GM18520 (cell line): ENCODE results near the gene LMX1B.

Source experiments
- ATAC-seq: cut with Tn5 transposase; IDR thresholded peaks from one replicate; pipeline ENCODE4 v1.9.1; 2021; ENCODE audit not compliant: unreplicated experiment

Gene LMX1B

DNA sequence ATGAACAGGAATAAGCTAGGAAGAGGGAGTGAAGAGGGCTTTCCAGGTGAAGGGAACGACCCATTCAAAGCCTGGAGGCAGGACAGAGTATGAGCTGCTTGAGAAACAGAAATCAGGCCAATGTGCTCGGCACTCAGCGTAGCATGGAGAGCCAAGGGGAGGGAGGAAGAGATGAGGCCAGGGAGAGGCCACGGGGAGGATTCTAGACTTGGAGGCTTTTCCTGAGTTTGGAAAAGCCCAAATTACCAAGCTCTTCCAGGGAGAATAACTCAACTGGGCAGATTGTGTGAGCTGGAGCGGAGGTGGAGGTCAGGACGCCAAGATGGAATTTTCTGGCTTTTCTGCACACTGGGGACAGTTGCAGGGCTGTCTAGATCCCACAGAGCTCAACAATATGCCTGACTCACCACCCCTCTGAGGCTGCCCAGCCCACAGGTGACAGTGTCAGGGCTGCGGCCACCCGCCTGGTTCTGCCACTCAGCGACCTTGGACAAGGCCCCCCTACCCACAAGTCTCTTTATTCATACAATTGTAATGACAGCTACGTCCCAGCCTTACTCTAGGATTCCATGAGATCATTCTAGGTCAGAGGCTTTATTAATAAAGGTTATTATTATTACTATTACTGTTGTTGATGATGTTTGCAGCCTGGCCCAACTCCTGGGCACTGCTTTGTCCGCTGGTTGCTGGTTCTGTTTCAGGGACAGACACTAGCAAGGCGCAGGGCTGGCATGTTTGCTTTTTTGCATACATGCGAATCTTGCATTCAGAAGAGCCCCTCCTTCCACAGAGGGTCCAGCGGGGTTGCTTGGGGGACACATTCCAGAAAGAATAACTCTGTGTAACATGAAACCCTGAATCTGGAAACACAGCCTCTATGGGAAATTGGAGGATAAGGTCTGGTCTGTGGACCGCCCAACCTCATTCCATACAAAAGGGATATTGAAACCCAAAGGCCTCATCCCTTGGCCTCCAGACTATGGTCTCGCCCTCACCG, 9.4 kb upstream of the LMX1B start:
- no peak for ATAC-seq

DNA sequence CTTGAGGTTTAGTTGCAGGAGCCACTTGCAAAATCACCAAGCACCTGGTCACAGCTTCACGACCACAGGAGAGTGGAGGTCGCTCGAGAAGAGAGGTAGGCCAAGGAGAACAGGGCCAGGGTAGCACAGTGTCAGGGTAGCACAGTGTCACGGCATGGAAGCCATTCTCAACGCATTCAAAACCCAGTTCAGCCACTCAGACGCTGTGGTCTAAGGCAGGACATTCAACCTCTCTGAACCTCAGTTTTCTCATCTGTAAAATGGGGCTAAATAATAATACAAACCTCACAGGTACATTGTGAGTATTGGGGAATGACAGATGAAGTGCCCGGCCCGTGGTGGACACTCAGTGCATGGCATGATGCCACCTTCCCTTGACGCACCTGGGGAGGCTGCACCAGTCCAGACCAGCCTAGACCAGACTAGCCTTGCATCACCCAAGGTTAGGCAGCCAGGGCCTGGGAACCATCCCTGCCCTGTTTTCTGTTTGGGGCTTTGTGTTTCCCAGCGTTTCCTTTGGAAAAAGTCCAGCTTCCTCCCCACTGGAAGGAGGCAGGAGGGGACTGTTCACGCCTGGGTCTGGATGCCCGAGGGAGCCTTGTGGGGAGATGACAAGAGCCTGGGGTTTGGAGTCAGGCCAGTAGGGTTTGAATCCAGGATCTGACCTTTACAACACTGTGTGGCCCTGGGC, 7.8 kb upstream of the LMX1B start:
- ATAC-seq, result no peak

DNA sequence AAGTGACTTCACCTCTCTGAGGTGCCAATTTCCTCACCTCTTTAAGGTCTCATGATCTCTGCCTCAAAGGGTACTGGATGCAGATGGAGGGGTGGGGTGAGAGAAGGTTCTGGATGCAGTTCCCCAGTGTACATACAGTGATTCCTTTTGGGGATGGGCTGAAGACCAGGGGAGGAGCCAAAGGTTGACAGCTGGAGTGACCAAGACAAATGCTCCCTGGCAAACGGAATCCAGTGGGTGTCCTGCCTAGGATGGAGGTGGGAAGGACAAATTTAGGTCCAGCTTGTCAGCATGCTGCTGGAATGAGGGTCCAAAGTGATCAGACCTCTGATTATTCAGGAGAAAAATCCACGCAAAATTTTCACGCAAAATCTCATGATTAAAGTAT, 7.3 kb upstream of the LMX1B start:
- ATAC-seq, result no peak

DNA sequence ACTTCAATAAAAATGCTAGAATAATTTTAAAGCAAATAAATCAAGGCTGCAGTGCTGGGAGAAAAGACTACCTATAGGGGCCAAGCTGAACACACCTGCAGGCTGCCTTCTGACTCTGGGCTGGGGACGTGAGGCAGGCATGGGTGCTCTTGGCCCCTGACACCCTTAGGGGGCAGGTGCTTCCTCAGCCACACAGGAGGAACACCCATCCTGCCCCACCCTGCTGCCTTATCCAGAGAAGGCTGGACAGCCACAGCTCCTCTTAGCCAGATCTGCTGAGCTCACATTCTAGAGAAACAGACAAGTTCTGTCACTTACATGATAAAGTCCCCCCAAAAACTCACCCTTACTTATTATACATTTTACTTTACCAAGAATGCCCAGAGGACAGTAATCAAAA, 6.6 kb upstream of the LMX1B start:
- no peak for ATAC-seq

DNA sequence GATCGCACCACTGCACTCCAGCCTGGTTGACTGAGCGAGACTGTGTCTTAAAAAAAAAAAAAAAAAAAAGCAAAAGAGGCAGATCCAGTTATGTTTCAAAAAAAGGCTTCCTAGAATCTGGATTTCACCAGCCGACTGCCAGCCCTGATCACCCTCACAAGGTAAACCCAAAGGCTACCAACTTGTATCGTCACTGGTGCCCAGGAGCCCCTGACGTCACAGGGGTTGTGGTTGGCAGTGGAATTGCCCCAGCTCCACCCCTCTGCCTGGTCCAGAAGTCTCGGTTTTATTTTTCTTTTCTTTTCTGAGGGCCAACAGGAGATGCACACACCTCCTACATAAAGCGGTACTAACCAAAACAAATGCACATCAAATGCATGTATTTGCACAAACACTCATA, 6.0 kb upstream of the LMX1B start:
- ATAC-seq, result no peak

DNA sequence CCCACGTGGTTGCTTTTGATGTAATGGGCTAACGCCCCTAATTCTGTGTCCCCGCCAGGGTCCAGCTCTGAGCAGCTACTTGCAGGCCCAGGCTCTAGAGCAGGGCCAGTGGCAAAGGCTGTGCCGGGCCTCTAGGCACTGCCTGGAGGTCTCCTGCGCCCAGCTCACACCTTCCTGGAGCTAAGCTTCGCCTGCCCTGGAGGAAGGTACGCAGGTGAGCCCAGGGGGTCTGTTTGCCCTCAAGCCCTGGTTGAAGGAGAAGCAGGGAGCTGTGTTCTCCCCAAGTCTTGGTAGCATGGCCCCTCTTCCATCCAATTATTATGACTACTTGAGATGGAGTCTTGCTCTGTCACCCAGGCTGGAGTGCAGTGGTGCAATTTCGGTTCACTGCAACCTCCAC, 5.2 kb upstream of the LMX1B start:
- ATAC-seq, result no peak

DNA sequence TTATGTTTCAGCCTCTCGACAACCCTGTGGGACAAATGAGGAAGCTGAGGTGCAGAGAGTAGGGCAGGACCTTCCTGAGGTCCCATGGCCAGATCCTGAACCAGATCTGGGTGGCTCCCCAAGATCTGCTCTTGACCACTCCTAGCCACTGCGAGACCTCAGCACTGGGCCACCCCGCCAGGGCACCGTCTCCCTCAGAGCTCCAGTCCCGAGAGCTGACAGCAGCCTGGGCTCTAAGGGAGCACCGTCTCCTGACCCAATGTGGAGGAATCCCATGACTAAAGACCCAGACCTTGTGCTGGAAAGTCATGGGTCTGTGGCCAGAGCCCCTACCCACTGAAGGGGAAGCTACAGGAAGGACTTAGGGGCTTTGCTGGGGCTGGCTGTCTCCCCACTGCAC, 4.5 kb upstream of the LMX1B start:
- no peak for ATAC-seq

DNA sequence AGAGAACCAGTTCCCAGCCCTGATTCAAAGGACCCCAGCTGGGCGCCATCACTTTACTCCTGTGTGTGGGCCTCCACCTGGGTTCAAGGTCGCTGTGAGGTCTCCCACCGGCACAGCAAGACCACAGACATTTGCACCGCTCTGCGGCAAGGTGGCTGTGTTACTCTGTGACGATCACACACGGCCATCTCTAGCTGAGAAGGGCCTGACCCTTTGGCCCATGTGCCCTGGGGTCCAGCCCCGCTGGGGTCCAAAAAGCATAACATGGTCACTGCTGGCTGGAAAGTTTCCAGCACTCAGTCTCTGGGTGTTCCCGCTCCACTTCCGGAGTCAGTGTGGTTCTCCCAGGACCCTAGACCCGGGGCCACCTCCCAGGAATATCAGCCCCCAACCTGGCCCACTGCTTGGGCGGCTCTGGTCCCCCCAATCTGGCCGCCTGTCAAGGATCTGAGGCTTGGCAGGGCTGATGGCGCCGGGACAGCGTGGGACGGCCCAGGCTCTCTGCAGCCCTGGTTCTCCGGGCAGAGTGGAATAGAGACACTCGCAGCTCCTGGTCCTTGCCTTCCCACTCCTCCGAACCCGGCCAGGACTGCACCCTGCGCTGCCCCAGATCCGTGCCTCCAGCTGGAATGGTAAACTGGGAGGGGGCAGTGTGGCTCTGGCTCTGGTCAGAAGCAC, 3.9 kb upstream of the LMX1B start:
- no peak for ATAC-seq

DNA sequence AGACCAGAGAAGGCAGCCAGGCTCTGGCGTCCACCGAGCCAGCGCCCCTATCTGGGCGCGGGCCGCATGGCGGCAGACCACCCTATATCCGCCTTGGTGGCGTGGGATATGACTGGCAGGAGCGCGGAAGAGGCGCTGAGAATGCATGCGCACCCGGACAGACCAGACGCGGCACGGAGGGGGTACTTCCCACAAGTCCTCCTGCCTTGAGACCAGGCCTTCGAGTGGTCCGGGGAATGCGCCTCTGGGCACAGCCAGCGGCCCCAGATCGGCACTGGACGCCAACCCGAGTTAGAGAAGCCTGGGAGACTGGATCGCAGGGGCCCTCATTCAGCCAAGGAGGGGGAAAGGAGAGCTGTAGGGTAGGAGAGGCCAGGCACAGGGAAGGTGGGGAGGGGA, 2.5 kb upstream of the LMX1B start:
- ATAC-seq, result no peak

DNA sequence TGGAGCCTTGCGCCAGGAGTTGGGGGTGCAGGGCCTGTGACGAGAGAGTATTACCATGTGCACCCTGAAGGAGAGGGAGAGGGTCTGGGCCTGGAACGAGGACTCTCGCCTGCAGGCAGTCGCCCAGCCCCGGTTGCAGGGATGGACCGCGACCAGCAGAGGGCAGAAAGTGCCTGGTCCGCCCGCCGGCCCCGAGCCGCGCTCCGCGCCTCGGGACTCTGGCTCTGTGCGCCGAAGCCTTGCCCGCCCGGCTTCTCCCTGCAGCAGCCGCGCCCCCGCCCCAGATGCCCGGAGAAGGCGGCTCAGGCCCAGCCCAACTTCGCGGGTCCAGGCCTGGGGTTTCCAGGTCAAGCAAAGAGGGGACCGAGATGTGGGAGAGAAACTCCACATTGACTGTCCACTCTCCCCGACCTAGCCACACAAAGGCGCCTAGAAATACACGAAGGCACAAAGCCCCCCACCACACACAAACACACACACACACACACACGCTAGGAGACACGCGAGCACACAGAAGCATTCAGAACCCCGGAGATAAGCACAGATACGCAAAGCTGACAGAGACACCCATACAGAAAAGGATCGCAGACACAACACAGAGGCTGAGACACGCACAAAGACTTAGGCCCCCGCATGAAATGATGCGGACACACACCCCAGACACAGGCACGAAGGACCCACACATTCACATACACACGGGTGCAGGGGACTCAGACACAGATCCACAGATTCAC, 2.0 kb upstream of the LMX1B start:
- no peak for ATAC-seq

DNA sequence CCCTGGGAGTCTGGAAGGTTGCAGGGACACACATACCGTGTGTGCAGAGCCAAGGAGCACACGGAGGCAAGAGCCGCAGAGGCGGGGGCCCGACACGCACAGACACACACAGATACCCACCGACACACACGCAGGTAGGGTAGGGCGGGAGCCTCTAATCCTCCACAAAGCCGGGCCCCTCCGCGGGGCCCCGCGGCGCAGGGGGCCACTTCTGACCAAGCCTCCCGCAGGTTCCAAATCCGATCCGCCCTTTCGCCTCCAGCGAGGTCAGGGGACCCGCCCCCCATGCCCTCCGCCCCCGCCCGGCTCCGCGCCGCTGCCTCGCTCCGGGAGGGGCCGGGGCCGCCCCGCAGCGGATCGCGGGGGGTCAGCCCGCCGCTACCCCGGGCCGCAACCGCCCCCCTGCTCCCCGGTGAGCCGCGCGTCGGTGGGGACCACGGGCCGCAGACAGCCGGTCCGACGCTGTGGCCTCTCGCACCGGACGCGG, 1.4 kb upstream of the LMX1B start:
- no peak for ATAC-seq

DNA sequence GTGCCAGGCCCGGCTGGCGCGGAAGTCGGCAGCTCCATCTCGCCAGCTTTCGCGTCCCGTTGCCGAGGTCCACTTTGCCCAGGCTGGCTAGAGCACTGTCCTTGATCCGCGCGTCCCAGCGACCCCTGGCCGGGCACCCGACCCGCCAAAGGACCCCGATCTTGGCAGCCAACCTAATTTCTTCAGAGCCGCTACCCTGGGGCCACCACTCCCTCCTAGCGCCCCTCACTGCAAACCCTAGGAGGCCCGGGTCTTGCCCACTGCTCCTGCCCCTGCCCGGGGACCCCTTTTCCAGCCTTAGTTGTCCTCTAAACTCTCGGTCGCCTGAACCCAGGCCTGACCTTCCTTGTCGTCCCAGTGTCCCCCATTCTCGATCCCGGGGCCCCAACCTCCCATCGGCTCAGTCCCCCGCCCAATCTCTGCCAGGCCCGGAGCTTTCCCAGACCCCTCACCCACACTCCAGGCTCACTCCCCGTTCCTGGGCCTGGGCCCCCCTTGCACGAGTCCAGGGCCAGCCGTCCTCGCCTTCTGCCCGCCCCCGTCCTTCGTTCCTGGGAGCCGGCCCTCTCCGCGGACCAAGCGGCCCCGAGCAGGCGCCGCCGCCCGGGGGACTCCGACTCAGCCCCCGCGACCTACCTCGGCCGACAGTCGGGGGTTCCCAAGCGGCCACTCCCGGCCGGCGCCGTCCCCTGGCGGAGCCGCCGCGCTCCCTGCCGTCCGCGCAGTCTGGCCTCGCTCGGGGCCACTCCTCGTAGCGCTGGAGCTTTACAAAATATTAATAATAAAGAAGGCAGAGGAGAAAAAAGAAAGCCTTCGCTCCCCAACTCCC, 701 bp upstream of the LMX1B start:
- no peak for ATAC-seq

DNA sequence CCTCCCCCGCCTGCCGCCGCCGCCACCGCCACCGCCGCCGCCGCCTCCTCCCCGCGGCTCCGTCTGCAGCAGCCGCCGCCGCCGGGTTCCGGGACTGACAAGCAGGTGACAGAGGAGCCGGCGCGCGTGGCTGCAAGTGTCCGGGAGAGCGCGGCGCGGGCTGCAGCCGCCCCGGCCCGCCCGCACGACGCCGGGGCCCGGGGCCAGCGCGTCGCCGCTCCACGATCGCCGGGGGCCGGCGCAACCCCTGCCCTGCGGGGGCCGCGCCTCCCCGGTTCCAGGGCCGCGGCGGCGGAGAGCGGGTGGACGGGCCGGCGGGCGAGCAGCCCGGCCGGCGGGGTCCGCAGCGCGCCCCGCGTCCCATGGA, 343 bp downstream of the LMX1B start:
- ATAC-seq, result no peak

DNA sequence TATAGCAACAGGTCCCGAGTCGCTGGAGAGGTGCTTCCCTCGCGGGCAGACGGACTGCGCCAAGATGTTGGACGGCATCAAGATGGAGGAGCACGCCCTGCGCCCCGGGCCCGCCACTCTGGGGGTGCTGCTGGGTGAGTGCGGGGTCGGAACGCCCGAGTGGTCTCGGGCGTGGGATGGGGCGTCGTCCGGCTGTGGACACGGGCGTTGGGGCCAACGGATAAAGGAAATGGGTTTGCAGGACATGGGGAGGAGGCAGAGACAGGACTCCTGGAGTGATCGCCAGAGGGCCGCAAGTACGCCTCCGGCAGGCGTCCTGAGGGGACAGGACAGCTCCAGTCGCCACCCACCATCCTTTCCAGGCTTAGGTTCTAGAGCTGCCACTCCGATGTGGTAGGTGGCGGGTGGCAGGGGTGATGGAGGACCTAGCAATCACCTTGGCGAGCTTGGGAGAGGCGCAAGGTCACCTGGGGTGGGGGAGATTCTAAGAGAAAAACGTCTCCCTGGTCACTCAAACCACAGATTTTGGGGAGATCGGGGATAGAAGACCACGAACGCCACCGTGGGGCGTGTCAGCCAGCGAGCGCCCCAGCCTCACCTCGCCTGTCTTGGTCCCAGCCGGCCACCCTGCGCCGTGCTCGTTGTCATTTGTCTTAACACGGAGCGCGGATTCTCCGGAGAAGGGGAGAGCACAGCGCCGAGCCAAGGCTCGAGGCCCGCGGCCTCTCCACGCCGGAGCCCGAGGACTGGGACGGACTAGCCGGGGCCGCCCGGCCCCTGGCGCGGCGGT, 922 bp downstream of the LMX1B start:
- ATAC-seq, result no peak

DNA sequence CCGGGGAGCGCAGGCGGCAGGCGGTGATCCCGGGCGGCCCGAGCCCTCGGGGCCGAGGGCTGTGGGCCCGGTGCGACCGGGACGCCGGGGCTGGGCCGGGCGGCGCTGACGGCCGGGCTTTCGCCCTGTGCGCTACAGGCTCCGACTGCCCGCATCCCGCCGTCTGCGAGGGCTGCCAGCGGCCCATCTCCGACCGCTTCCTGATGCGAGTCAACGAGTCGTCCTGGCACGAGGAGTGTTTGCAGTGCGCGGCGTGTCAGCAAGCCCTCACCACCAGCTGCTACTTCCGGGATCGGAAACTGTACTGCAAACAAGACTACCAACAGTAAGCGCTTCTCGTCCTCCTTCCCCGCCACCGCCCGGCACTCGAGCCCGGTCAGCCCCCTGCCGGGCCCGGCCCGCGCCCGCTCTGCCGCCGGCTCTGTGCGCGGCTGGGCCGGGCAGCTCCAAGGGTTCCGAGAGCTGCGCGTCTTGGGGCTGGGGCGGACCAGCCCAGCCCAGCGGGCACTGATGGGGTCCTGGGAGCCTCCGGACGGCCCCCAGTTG, 1.6 kb downstream of the LMX1B start:
- no peak for ATAC-seq

DNA sequence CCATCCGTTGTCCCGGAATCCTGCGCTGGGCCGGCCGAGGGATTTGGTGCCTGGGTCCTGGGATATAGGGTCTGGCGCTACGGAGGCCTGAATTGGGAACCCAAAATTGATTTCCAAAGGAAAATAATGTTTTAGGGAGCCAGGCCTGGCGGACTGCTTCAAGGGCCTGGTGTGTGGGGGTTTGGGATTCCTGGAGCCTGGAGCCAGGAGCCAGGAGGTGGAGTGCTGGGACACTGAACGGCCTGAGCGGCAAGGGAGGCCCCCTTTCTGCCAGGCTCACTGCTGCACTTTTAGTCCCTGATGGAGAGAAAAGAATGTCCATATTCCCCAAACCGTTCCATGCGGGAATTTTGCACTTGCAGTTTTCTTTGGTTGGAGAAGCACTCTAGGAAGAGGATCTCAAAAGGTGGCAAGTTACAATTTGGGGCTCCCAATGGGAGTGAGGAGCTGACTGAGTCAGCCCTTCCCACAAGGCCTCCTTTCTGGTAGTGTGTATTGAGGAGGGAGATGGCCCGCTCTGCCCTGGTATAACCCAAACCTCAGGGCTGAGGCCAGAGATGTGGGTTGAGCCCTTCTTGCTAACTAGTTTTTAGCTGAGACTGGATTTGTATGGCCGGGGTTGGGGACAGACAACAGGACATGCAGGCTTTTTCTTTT, 2.2 kb downstream of the LMX1B start:
- no peak for ATAC-seq

DNA sequence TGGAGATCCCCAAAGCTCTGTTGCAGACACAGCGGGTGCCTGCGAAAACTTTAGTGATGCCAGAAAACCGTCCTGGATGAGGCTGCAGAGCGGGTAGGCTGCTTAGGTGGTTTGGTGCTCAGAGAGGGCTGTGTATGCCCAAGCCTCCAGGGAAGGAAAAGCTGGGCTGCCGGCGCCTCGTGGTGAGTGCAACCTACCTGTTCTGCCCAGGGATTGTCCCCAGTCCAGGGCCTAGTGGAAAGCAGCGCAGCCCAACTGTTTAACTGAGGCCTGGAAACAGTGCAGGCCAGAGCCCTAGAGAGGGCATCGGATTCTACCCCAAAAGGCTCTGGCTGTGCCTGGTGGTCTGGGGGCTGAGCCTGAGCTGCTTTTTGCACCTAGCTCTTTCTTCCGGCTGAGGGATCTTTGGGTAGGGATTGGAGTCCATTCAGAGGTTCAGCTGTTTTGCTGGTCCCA, 2.8 kb downstream of the LMX1B start:
- ATAC-seq, result no peak

DNA sequence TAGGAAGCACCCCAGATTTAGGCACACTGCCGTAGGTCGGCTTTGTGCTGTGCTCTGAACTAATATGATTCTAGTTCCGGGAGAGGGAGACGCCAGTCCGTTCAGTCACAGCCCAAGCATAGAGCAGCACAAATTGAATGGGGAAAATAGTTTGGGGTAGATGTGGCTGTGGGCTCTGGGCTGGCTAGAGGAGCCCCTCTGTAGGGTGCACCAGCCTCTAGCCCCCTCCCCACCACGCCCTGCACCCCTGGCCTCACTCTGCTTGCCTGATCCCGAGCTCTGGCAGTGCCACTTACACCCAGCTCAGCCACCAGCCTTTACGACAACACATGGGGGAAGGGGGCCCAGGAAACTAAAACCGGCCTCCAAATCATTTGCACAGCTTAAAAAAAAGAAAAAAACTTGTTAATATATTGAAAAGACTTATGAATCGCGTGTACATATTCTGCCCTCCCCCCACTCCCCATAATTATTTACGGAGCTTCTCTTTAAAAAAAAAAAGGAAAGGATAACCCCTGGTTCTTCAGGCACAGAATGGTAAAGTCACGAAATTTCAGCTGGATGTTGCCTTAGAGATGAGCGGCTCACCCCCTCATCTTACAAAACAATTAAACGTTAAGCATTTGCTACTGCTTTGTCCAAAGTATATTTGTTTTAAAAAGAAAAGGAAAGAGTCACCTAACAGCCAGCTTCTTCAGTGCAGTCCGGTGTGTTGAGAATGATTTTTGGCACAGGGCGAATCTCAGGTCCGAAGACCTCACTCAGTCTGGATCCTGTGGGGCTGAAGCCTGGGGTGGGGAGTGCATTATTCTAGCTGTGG, 3.5 kb downstream of the LMX1B start:
- ATAC-seq, result no peak
